Panc1 (cell line): ENCODE results near the gene PI4K2A. TPM values are rescaled to one million over a fixed set of nuclear protein-coding genes. Genes with fewer than 3 reads are reported as not detected.
"Not testable (repeated sequence)": the region's sequence is repeated elsewhere in the genome, so short reads cannot be mapped to it uniquely, and the experiment has no call there.

Source experiments
- ATAC-seq: fragments of 200-7000 bp; cut with Tn5 transposase; 2 replicates; pipeline ENCODE4 v1.9.1; 2020; ENCODE audit warnings: mild to moderate bottlenecking, moderate library complexity
- BruUV-seq: library from RNA; stranded (reverse); fragments of 400-500 nt; replicated peaks from 2 replicates; lab custom pipeline; 2021; lab: Mats Ljungman, UMichigan
- CTCF ChIA-PET: fragments of 300-600 bp; sonication (Branson Sonifier 250); formaldehyde crosslinking; loops from one replicate; lab custom pipeline; 2022; ENCODE audit warnings: antibody characterized with exemption; lab: Charles Lee
- POLR2A ChIA-PET: fragments of 300-600 bp; sonication (Branson Sonifier 250); formaldehyde crosslinking; loops from one replicate; lab custom pipeline; 2022; ENCODE audit warnings: antibody characterized with exemption; lab: Charles Lee
- DNase-seq: peaks from one replicate; pipeline ENCODE4 v3.0.0-alpha.2; 2010; ENCODE audit warnings: low read depth, low spot score
- H3K27ac ChIP-seq: 2 replicates; pipeline ENCODE4 v1.5.1; 2011; ENCODE audit warnings: mild to moderate bottlenecking, low read length, inconsistent platforms
- H3K27me3 ChIP-seq: fragments of 200-500 bp; sonication (Bioruptor generic); 2 replicates; pipeline ENCODE4 v1.6.0; 2014; ENCODE audit warnings: low read length, inconsistent platforms; ENCODE audit not compliant: control insufficient read depth, insufficient read depth
- H3K36me3 ChIP-seq: fragments of 200-500 bp; sonication (Bioruptor generic); 2 replicates; pipeline ENCODE4 v1.5.1; 2014; ENCODE audit warnings: inconsistent platforms, mild to moderate bottlenecking, low read length, moderate library complexity; ENCODE audit not compliant: control insufficient read depth, insufficient read depth
- H3K4me1 ChIP-seq: 2 replicates; pipeline ENCODE4 v1.5.1; 2011; ENCODE audit warnings: inconsistent platforms, mild to moderate bottlenecking, low read length, moderate library complexity; ENCODE audit not compliant: control insufficient read depth, insufficient read depth
- H3K4me3 ChIP-seq, 2 experiments: 2 replicates each; pipeline ENCODE4 v1.5.1; 2011 to 2012; ENCODE audit warnings: low read depth in 2 of 2, low read length in 2 of 2, mild to moderate bottlenecking in 2 of 2, inconsistent platforms in 1 of 2, moderate library complexity in 1 of 2
- H3K9me3 ChIP-seq: fragments of 200-500 bp; sonication (Bioruptor generic); 2 replicates; pipeline ENCODE4 v1.5.1; 2014; ENCODE audit warnings: low read depth, mild to moderate bottlenecking, inconsistent platforms, low read length, moderate library complexity; ENCODE audit not compliant: control insufficient read depth, insufficient read depth
- POLR2AphosphoS5 ChIP-seq: IDR thresholded peaks from 2 replicates; pipeline ENCODE4 v1.6.1; 2012; ENCODE audit warnings: mild to moderate bottlenecking, low read depth, low read length, moderate library complexity
- SIN3A ChIP-seq: IDR thresholded peaks from 2 replicates; pipeline ENCODE4 v1.6.1; 2012; ENCODE audit warnings: low read depth, mild to moderate bottlenecking, low read length, moderate library complexity, borderline replicate concordance; ENCODE audit not compliant: insufficient read depth
- TCF7L2 ChIP-seq: IDR thresholded peaks from 2 replicates; pipeline ENCODE4 v1.6.1; 2011; ENCODE audit warnings: mild to moderate bottlenecking, low read depth, low read length, inconsistent platforms
- in situ Hi-C: cut with HindIII; loops from 2 replicates; pipeline ENCODE4 v1.10.0; 2016; ENCODE audit warnings: low sequenced_read_pairs, low pct_unique_long_range_greater_than_20kb
- intact Hi-C: fragments of 100-400 bp; cut with micrococcal nuclease; formaldehyde crosslinking; loops from one replicate; pipeline ENCODE4 v1.10.0; 2022; ENCODE audit not compliant: unreplicated experiment
- total RNA-seq: library from RNA; stranded (reverse); gene quantifications from one replicate; pipeline ENCODE4 v1.2.1, GENCODE V29; 2021; ENCODE audit not compliant: unreplicated experiment
- TF ChIP-seq, protein P1 (sequence below), 2 experiments: IDR thresholded peaks; 2 replicates each; pipeline ENCODE4 v1.6.1; 2011 to 2012; ENCODE audit warnings: low read depth in 2 of 2, control low read depth in 1 of 2, low read length in 1 of 2, mild to moderate bottlenecking in 1 of 2, moderate library complexity in 1 of 2; ENCODE audit not compliant: insufficient read depth in 1 of 2
- TF ChIP-seq, protein P2 (sequence below): fragments of 450-650 bp; IDR thresholded peaks from 2 replicates; pipeline ENCODE4 v1.5.1; 2017; ENCODE audit warnings: mild to moderate bottlenecking

The PI4K2A gene
- total RNA-seq, 1 experiment from 2014 or later = 22.8 TPM

DNA sequence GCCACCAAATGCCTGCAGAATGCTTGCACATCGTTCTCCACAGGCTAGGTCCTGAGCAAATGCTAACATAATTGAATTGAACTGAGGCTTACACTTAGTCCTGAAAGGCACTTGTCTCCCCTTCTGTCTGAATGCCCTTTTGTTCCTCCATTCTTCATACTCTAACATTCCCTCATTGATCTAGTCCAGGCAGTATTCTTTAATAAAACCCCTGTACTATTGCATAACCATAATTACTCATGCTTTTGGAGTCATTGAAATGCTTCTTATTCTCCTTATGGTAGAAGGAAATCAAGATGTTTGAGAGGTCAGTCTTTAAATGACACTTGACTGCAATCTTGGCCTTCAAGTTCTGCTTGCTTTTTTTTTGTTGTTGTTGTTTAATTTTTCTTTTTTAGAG lies 7.1 kb downstream of the PI4K2A start:
- CTCF ChIA-PET = interaction anchor here (0.7 kb wide), 1 partner anchor 96 kb away, joined by 4 read pairs; no protein-coding TSS in a partner anchor
- in situ Hi-C loops (no loop called here), intact Hi-C loops (no loop called here)
- POLR2A ChIA-PET = no interaction called here
- peaks cover 8% of the 10 kb centered on the region for H3K4me1 ChIP-seq
- ATAC-seq (no peak), DNase-seq (no peak)
- BruUV-seq = no TSS peak
- H3K27me3 ChIP-seq = no peaks in the 10 kb centered on the region
- TF ChIP-seq SIN3A = no peak
- TF ChIP-seq TCF7L2 = no peak
- TF ChIP-seq, protein P1, sequence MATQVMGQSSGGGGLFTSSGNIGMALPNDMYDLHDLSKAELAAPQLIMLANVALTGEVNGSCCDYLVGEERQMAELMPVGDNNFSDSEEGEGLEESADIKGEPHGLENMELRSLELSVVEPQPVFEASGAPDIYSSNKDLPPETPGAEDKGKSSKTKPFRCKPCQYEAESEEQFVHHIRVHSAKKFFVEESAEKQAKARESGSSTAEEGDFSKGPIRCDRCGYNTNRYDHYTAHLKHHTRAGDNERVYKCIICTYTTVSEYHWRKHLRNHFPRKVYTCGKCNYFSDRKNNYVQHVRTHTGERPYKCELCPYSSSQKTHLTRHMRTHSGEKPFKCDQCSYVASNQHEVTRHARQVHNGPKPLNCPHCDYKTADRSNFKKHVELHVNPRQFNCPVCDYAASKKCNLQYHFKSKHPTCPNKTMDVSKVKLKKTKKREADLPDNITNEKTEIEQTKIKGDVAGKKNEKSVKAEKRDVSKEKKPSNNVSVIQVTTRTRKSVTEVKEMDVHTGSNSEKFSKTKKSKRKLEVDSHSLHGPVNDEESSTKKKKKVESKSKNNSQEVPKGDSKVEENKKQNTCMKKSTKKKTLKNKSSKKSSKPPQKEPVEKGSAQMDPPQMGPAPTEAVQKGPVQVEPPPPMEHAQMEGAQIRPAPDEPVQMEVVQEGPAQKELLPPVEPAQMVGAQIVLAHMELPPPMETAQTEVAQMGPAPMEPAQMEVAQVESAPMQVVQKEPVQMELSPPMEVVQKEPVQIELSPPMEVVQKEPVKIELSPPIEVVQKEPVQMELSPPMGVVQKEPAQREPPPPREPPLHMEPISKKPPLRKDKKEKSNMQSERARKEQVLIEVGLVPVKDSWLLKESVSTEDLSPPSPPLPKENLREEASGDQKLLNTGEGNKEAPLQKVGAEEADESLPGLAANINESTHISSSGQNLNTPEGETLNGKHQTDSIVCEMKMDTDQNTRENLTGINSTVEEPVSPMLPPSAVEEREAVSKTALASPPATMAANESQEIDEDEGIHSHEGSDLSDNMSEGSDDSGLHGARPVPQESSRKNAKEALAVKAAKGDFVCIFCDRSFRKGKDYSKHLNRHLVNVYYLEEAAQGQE (IDR thresholded peaks at IDR 0.05; ENCODE audit: insufficient read depth in 1 of 2, low read depth in 2 of 2, low read length in 1 of 2) = no peak
- TF ChIP-seq, protein P2, sequence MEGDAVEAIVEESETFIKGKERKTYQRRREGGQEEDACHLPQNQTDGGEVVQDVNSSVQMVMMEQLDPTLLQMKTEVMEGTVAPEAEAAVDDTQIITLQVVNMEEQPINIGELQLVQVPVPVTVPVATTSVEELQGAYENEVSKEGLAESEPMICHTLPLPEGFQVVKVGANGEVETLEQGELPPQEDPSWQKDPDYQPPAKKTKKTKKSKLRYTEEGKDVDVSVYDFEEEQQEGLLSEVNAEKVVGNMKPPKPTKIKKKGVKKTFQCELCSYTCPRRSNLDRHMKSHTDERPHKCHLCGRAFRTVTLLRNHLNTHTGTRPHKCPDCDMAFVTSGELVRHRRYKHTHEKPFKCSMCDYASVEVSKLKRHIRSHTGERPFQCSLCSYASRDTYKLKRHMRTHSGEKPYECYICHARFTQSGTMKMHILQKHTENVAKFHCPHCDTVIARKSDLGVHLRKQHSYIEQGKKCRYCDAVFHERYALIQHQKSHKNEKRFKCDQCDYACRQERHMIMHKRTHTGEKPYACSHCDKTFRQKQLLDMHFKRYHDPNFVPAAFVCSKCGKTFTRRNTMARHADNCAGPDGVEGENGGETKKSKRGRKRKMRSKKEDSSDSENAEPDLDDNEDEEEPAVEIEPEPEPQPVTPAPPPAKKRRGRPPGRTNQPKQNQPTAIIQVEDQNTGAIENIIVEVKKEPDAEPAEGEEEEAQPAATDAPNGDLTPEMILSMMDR = no peak
- TF ChIP-seq POLR2AphosphoS5 = no peak
- no peak overlapping the region for H3K4me3 ChIP-seq
- no peak overlapping the region for H3K27ac ChIP-seq
- no peaks in the 10 kb centered on the region for H3K36me3 ChIP-seq
- no peaks in the 10 kb centered on the region for H3K9me3 ChIP-seq

DNA sequence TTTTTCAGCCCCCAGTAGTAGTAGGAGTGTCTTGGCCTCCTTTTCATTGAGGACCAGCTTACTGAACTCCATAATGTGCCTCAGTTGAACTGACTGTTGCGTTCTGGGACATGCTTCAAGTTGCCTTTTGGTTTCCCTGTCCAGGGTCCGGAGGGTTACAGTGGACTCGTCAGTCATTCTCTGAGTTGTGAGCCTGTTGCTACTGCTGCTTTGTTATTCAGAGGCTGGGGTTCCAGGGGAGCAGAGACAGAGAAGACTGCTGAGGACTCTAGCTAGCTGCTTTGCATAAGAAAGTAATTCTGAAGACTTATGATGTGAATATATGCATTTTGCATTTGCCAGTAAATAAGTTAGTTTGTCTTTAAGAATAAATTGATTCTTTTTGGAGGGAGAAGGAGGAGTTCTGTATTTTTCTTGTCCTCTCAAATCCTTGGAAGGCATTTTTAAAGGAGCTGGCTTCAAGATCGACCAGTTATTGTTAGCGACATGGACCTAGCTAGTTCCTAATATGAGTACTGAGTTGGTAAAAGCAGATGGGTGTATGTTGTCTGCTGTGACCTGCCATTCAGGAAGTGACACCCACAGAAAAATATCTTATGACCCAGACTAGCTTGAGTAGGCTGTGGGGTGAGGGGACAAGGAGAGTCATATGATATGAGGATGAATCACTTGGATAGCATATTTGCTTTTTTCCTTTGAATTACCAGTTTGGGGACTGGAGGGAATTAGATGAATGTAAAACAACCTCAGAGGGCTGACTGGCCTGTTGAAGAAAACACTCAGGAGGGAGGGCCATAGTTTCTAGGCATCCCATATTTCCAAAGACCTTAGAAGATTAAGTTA lies 8.3 kb downstream of the PI4K2A start:
- CTCF ChIA-PET = no interaction called here
- TF ChIP-seq, protein P1 (IDR thresholded peaks at IDR 0.05; ENCODE audit: insufficient read depth in 1 of 2, low read depth in 2 of 2, low read length in 1 of 2) = no peak
- TF ChIP-seq SIN3A (no peak), POLR2AphosphoS5 (no peak)
- TF ChIP-seq, protein P2 = no peak
- DNase-seq (peak; percentile 76), ATAC-seq (peak; percentile 81)
- peak overlapping the region; percentile 10; the same call in 1 of the 2 replicates for H3K27ac ChIP-seq
- peaks cover 8% of the 10 kb centered on the region for H3K4me1 ChIP-seq
- H3K36me3 ChIP-seq = no peaks in the 10 kb centered on the region
- intact Hi-C loops (no loop called here), in situ Hi-C loops (no loop called here)
- no peak overlapping the region for H3K4me3 ChIP-seq
- no TSS peak for BruUV-seq
- H3K27me3 ChIP-seq = no peaks in the 10 kb centered on the region
- no peaks in the 10 kb centered on the region for H3K9me3 ChIP-seq
- POLR2A ChIA-PET = no interaction called here

DNA sequence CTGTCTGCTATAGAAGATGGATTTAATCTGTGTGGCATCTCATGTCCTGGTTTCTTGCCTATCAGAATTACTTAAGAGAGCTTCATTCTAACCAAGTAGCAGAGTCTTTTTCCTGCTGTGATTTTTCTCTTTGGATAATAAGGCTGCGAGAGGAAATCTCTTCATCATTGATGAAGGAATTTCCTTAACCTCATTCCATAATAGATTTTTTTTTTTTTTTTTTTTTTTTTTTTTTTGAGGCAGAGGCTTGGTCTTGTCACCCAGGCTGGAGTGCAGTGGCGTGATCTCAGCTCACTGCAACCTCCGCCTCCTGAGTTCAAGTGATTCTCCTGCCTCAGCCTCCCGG lies 8.9 kb downstream of the PI4K2A start:
- BruUV-seq, POLR2A ChIA-PET, intact Hi-C loops, DNase-seq, H3K4me3 ChIP-seq, CTCF ChIA-PET, ATAC-seq, H3K4me1 ChIP-seq, in situ Hi-C loops, H3K9me3 ChIP-seq, H3K27ac ChIP-seq, H3K27me3 ChIP-seq, H3K36me3 ChIP-seq: not testable (repeated sequence)
